Type B pancreatic cell (in vitro differentiated cells): ENCODE data around the gene SLC6A9. TPM values are rescaled to one million over a fixed set of nuclear protein-coding genes. Genes with fewer than 3 reads are reported as not detected.

Experiments used
- DNase-seq: peaks from one replicate; pipeline ENCODE4 v3.0.0; 2021; ENCODE audit warnings: mixed read lengths; ENCODE audit not compliant: unreplicated experiment; ENCODE audit errors: extremely low spot score
- H3K27ac Mint-ChIP-seq: 2 replicates; pipeline ENCODE4 v1.8.0; 2021; ENCODE audit warnings: mild to moderate bottlenecking, mixed read lengths
- H3K27me3 Mint-ChIP-seq: 2 replicates; pipeline ENCODE4 v1.8.0; 2021; ENCODE audit warnings: mixed read lengths
- H3K36me3 Mint-ChIP-seq: 2 replicates; pipeline ENCODE4 v1.8.0; 2021; ENCODE audit warnings: mixed read lengths
- H3K4me1 Mint-ChIP-seq: one replicate; pipeline ENCODE4 v1.8.0; 2021; ENCODE audit warnings: mixed read lengths; ENCODE audit not compliant: unreplicated experiment
- H3K4me3 Mint-ChIP-seq: 2 replicates; pipeline ENCODE4 v1.8.0; 2021; ENCODE audit warnings: mild to moderate bottlenecking, mixed read lengths
- H3K9me3 Mint-ChIP-seq: 2 replicates; pipeline ENCODE4 v1.8.0; 2021; ENCODE audit warnings: mixed read lengths
- CTCF ChIP-seq: fragments of 200-600 bp; sonication (generic); conservative IDR thresholded peaks from 2 replicates; pipeline ENCODE4 v1.5.0; 2021; ENCODE audit warnings: antibody characterized with exemption, mild to moderate bottlenecking
- total RNA-seq: library from RNA; stranded (reverse); gene quantifications from 2 replicates; pipeline ENCODE4 v1.2.1, GENCODE V29; 2021; ENCODE audit warnings: low replicate concordance

Gene SLC6A9
- total RNA-seq, 1 donor from 2014 or later, result 21.0 TPM

- TF ChIP-seq CTCF, result no peak
- no peaks in the 10 kb centered on the region for H3K36me3 Mint-ChIP-seq
- no peak overlapping the region for H3K4me3 Mint-ChIP-seq
- peaks cover 16% of the 10 kb centered on the region for H3K27me3 Mint-ChIP-seq
- H3K9me3 Mint-ChIP-seq, result no peaks in the 10 kb centered on the region
- DNase-seq, result no peak
- no peak overlapping the region for H3K27ac Mint-ChIP-seq
- H3K4me1 Mint-ChIP-seq, result peaks cover 26% of the 10 kb centered on the region
Observed at GRCh38 chr1:44074415-44074814, 43.2 kb upstream of the SLC6A9 start.

- Mint-ChIP-seq H3K9me3 (no peaks in the 10 kb centered on the region), H3K27me3 (peaks cover 19% of the 10 kb centered on the region), H3K27ac (no peak overlapping the region), H3K36me3 (no peaks in the 10 kb centered on the region), H3K4me3 (no peak overlapping the region), H3K4me1 (peaks cover 30% of the 10 kb centered on the region)
- TF ChIP-seq CTCF, result no peak
- no peak for DNase-seq
Observed at GRCh38 chr1:44073528-44073927, 42.3 kb upstream of the SLC6A9 start.

- H3K36me3 Mint-ChIP-seq, result no peaks in the 10 kb centered on the region
- no peak for DNase-seq
- TF ChIP-seq CTCF, result no peak
- peaks cover 26% of the 10 kb centered on the region for H3K4me1 Mint-ChIP-seq
- no peaks in the 10 kb centered on the region for H3K9me3 Mint-ChIP-seq
- no peak overlapping the region for H3K27ac Mint-ChIP-seq
- no peak overlapping the region for H3K4me3 Mint-ChIP-seq
- peaks cover 19% of the 10 kb centered on the region for H3K27me3 Mint-ChIP-seq
Observed at GRCh38 chr1:44072821-44073220, 41.6 kb upstream of the SLC6A9 start.

- Mint-ChIP-seq H3K27ac (no peak overlapping the region), H3K9me3 (no peaks in the 10 kb centered on the region), H3K4me3 (no peak overlapping the region), H3K27me3 (peaks cover 22% of the 10 kb centered on the region), H3K4me1 (peaks cover 25% of the 10 kb centered on the region), H3K36me3 (no peaks in the 10 kb centered on the region)
- no peak for TF ChIP-seq CTCF
- DNase-seq, result no peak
Observed at GRCh38 chr1:44072204-44072603, 40.9 kb upstream of the SLC6A9 start.

GRCh38 chr1:44071461-44071860, 40.2 kb upstream of the SLC6A9 start:
- peaks cover 24% of the 10 kb centered on the region for H3K4me1 Mint-ChIP-seq
- no peak overlapping the region for H3K27ac Mint-ChIP-seq
- TF ChIP-seq CTCF, result no peak
- no peaks in the 10 kb centered on the region for H3K36me3 Mint-ChIP-seq
- H3K4me3 Mint-ChIP-seq, result no peak overlapping the region
- DNase-seq, result no peak
- no peaks in the 10 kb centered on the region for H3K9me3 Mint-ChIP-seq
- H3K27me3 Mint-ChIP-seq, result peaks cover 23% of the 10 kb centered on the region

GRCh38 chr1:44068442-44068921, 37.2 kb upstream of the SLC6A9 start:
- no peak overlapping the region for H3K4me3 Mint-ChIP-seq
- no peak overlapping the region for H3K27ac Mint-ChIP-seq
- peaks cover 16% of the 10 kb centered on the region for H3K4me1 Mint-ChIP-seq
- TF ChIP-seq CTCF, result no peak
- peaks cover 19% of the 10 kb centered on the region for H3K27me3 Mint-ChIP-seq
- no peak for DNase-seq
- no peaks in the 10 kb centered on the region for H3K36me3 Mint-ChIP-seq
- H3K9me3 Mint-ChIP-seq, result no peaks in the 10 kb centered on the region
